ENCODE data around the gene BLOC1S1. TPM values are rescaled to one million over a fixed set of nuclear protein-coding genes. Genes with fewer than 3 reads are reported as not detected.

The BLOC1S1 gene
- total RNA-seq, 2 experiments from 2014 or later, result 139 to 152 TPM

DNA sequence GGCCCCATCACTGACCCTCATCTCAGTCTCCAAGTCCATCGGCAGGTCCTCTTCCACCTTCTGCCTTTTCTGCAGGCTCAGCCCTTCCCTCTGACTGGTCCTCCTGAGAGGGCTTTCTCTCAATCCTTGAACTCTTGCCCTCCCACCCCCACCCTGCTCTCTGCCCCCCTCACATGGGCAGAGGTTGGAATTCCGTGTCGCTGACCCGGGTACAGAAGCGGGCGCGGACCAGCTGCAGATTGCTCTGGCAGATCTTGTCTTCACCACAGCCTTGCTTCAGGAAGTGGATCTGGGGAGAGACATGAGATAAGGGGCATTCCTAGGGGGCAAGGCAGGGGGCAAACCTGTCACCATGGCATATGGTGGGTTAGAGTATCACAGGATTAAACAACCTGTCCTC is 20.5 kb upstream of the BLOC1S1 start:
- Histone ChIP-seq H3K4me2 (ENCODE audit: low read length) (no peak overlapping the region), H3K79me2 (ENCODE audit: insufficient read depth, low read depth, low read length) (no peaks in the 10 kb centered on the region), H3K9me3 (ENCODE audit: low read length) (no peaks in the 10 kb centered on the region), H4K20me1 (ENCODE audit: insufficient read depth, low read length) (no peaks in the 10 kb centered on the region), H3K4me1 (ENCODE audit: insufficient read depth, low read length, poor library complexity, severe bottlenecking) (no peaks in the 10 kb centered on the region), H2AFZ (ENCODE audit: low read length) (no peak overlapping the region), H3K36me3 (ENCODE audit: insufficient read depth, low read length) (no peaks in the 10 kb centered on the region), H3K27ac (ENCODE audit: low read depth, low read length, poor library complexity, severe bottlenecking) (no peak overlapping the region), H3K4me3 (ENCODE audit: low read depth, low read length, poor library complexity, severe bottlenecking) (no peak overlapping the region), H3K9me2 (ENCODE audit: insufficient read depth, low read length) (no peaks in the 10 kb centered on the region)
- POLR2A ChIA-PET, result interaction anchor here (0.7 to 1.2 kb wide), 3 partner anchors 20 to 22 kb away, joined by 3 to 5 read pairs (median 3); partner anchors contain the start of gene BLOC1S1
- CTCF ChIA-PET (ENCODE audit: unreplicated experiment), result no interaction called here
- no TSS peak for BruUV-seq (replicated peaks)
- intact Hi-C loops (cut with micrococcal nuclease; ENCODE audit: unreplicated experiment), result no loop called here
- no peak for TF ChIP-seq EZH2phosphoT487 (IDR thresholded peaks at IDR 0.05; ENCODE audit: borderline replicate concordance, low read depth, low read length)
- TF ChIP-seq, protein P1, sequence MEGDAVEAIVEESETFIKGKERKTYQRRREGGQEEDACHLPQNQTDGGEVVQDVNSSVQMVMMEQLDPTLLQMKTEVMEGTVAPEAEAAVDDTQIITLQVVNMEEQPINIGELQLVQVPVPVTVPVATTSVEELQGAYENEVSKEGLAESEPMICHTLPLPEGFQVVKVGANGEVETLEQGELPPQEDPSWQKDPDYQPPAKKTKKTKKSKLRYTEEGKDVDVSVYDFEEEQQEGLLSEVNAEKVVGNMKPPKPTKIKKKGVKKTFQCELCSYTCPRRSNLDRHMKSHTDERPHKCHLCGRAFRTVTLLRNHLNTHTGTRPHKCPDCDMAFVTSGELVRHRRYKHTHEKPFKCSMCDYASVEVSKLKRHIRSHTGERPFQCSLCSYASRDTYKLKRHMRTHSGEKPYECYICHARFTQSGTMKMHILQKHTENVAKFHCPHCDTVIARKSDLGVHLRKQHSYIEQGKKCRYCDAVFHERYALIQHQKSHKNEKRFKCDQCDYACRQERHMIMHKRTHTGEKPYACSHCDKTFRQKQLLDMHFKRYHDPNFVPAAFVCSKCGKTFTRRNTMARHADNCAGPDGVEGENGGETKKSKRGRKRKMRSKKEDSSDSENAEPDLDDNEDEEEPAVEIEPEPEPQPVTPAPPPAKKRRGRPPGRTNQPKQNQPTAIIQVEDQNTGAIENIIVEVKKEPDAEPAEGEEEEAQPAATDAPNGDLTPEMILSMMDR (conservative IDR thresholded peaks at IDR 0.05; ENCODE audit: low read length), result no peak
- DNase-seq (ENCODE audit: low spot score), result no peak

DNA sequence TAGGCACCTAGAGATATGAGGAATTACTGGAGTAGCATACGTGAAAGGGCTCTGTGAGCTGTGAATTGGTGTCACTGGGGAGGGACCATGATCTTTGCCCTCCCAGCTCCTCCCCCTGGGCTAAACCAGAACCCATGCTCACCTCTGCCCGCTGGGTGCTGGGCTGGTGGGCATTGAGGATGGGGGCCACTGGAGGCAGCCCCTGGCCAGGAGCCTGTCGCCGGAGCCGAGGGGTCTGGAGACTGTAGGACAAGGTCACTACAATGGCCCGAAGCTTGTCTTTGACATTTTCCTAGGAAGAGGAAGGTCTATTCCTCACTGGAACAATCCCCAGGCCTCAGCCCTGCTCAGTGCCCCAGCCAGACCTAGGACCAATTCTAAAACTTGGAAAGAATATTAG is 19.7 kb upstream of the BLOC1S1 start:
- POLR2A ChIA-PET, result interaction anchor here (0.6 to 1.2 kb wide), 5 partner anchors 8 to 50 kb away, joined by 3 to 11 read pairs (median 3); partner anchors contain the start of gene BLOC1S1
- no peaks in the 10 kb centered on the region for H3K4me1 ChIP-seq (ENCODE audit: insufficient read depth, low read length, poor library complexity, severe bottlenecking)
- intact Hi-C loops (cut with micrococcal nuclease; ENCODE audit: unreplicated experiment), result no loop called here
- BruUV-seq (replicated peaks), result no TSS peak
- H3K36me3 ChIP-seq (ENCODE audit: insufficient read depth, low read length), result no peaks in the 10 kb centered on the region
- TF ChIP-seq, protein P1 (conservative IDR thresholded peaks at IDR 0.05; ENCODE audit: low read length), result no peak
- no peak for TF ChIP-seq EZH2phosphoT487 (IDR thresholded peaks at IDR 0.05; ENCODE audit: borderline replicate concordance, low read depth, low read length)
- no peak overlapping the region for H2AFZ ChIP-seq (ENCODE audit: low read length)
- no peaks in the 10 kb centered on the region for H4K20me1 ChIP-seq (ENCODE audit: insufficient read depth, low read length)
- H3K79me2 ChIP-seq (ENCODE audit: insufficient read depth, low read depth, low read length), result no peaks in the 10 kb centered on the region
- no peak overlapping the region for H3K4me3 ChIP-seq (ENCODE audit: low read depth, low read length, poor library complexity, severe bottlenecking)
- no peaks in the 10 kb centered on the region for H3K9me3 ChIP-seq (ENCODE audit: low read length)
- H3K9me2 ChIP-seq (ENCODE audit: insufficient read depth, low read length), result no peaks in the 10 kb centered on the region
- CTCF ChIA-PET (ENCODE audit: unreplicated experiment), result no interaction called here
- no peak overlapping the region for H3K27ac ChIP-seq (ENCODE audit: low read depth, low read length, poor library complexity, severe bottlenecking)
- no peak for DNase-seq (ENCODE audit: low spot score)
- no peak overlapping the region for H3K4me2 ChIP-seq (ENCODE audit: low read length)

DNA sequence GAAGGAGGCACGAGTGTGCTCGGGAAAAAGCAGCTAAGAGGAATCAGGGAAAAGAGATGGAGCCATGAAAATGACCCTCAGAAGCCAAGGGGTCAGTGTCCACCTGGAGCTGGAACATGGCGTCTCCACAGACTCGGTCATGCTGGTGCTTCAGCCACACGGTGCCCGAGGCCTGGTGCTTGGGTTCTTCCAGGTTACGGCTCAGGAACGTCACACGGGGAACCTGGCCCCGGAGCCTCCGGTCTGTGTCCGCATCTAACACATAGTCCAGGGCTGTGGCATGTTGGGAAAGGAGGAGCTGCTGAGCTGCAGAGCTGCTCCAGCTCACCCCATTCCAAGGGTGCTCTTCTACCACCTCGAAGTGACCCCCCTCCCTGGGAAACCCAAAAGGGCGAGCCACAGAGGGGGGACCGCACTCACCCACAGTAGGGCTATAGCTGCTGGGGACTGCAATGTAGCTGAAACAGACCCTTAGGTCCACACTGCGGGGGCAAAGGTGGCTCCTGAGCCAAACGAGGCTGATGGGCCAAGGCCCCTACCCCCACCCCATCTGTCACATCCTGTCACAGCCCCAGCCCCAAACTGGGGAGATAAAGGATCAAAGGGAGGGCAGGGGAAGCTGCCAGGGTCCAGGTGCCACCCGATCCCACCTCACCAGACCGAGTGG is 18.9 kb upstream of the BLOC1S1 start:
- TF ChIP-seq, protein P1 (conservative IDR thresholded peaks at IDR 0.05; ENCODE audit: low read length), result no peak
- no peak for TF ChIP-seq EZH2phosphoT487 (IDR thresholded peaks at IDR 0.05; ENCODE audit: borderline replicate concordance, low read depth, low read length)
- DNase-seq (ENCODE audit: low spot score), result no peak
- no peaks in the 10 kb centered on the region for H3K4me1 ChIP-seq (ENCODE audit: insufficient read depth, low read length, poor library complexity, severe bottlenecking)
- no peaks in the 10 kb centered on the region for H3K9me2 ChIP-seq (ENCODE audit: insufficient read depth, low read length)
- H3K4me2 ChIP-seq (ENCODE audit: low read length), result no peak overlapping the region
- intact Hi-C loops (cut with micrococcal nuclease; ENCODE audit: unreplicated experiment), result no loop called here
- BruUV-seq (replicated peaks), result no TSS peak
- no peak overlapping the region for H3K4me3 ChIP-seq (ENCODE audit: low read depth, low read length, poor library complexity, severe bottlenecking)
- H4K20me1 ChIP-seq (ENCODE audit: insufficient read depth, low read length), result no peaks in the 10 kb centered on the region
- no peak overlapping the region for H3K27ac ChIP-seq (ENCODE audit: low read depth, low read length, poor library complexity, severe bottlenecking)
- CTCF ChIA-PET (ENCODE audit: unreplicated experiment), result no interaction called here
- POLR2A ChIA-PET, result interaction anchor here (0.6 kb wide), 2 partner anchors 9 to 49 kb away, joined by 3 to 11 read pairs; no protein-coding TSS in a partner anchor
- H2AFZ ChIP-seq (ENCODE audit: low read length), result no peak overlapping the region
- no peaks in the 10 kb centered on the region for H3K79me2 ChIP-seq (ENCODE audit: insufficient read depth, low read depth, low read length)
- no peaks in the 10 kb centered on the region for H3K9me3 ChIP-seq (ENCODE audit: low read length)
- H3K36me3 ChIP-seq (ENCODE audit: insufficient read depth, low read length), result no peaks in the 10 kb centered on the region

Measured in OCI-LY7 (cell line).